Measurements from ENCODE around the gene PSMB5.
"Not testable (repeated sequence)": the region's sequence is repeated elsewhere in the genome, so short reads cannot be mapped to it uniquely, and the experiment has no call there.

The PSMB5 gene

GRCh38 chr14:23020143-23021128 lies 14.3 kb downstream of the PSMB5 start:
- no peak for DNase-seq (ENCODE audit: low read depth in 1 of 2, low spot score in 1 of 2)

DNA sequence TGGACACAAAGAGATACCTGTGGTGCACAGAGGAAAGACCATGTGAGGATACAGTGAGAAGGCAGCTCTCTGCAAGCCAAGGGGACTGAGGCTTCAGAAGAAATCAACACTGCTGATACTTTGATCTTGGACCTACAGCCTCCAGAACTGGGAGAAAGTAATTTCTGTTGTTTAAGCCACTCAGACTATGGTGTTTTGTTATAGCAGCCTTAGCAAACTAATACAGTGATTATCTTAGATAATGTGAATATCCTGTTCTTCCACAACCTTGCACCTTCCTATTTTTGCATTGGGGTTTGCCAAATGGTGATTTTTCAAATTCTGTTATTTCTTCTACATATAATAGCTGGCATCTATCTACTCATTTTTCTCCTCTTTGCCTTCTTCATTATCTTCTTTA lies 16.6 kb downstream of the PSMB5 start:
- DNase-seq (ENCODE audit: low read depth in 1 of 2, low spot score in 1 of 2): no peak

- DNase-seq (ENCODE audit: low read depth in 1 of 2, low spot score in 1 of 2): no peak
These were observed 17.6 kb downstream of the PSMB5 start for GRCh38 chr14:23017091-23017490.

GRCh38 chr14:23015618-23016017 lies 19.1 kb downstream of the PSMB5 start:
- DNase-seq (ENCODE audit: low read depth in 1 of 2, low spot score in 1 of 2): no peak

DNA sequence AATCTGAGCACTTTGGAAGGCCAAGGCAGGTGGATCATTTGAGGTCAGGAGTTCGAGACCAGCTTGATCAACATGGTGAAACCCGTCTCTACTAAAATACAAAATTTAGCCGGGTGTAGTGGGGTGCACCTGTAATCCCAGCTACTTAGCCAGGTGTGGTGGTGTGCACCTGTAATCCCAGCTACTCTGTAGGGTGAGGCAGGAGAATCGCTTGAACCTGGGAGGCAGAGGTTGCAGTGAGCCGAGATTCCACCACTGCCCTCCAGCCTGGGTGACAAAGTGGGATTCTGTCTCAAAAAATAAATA lies 21.0 kb downstream of the PSMB5 start:
- not testable (repeated sequence) for DNase-seq (ENCODE audit: low read depth in 1 of 2, low spot score in 1 of 2)

- no peak for DNase-seq (ENCODE audit: low read depth in 1 of 2, low spot score in 1 of 2)
These were observed 21.5 kb downstream of the PSMB5 start for GRCh38 chr14:23013054-23013748.

DNA sequence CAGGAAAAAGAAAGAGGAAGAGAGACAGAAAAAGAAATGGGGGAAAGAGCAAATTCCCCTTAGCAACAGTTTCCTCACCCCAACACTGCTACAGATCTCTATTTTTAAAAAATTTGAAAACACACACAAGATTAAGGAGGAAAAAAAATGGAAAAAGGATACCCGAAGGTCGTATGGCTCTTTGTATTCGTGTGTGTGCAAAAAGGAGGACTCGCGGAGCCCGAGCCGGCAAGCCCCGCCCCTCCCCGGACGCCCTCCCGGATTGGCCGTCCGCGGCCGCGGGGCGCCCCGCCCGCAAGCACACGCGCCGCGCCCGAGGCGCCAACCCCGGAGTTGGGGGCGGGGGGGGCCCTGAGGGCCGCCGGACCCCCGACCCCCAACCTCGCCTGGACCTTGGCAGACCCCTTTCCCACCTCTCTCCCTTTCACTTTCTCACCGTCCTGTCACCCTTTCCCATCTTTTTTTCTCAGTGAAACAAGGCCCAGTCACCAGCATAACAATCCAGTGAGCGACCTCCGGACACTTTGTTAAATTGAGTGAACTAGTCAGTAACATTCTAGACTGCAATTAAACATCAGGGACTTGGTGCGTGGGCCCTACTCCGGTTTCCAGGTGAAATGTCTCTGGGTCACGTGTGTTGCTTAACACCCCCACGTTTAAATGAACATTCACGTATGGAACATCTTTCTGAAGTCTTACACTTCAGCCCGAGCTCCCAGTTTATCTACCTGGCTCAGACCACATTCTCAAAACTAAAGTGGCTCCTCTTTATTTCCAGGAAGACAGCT lies 24.6 kb downstream of the PSMB5 start, which contains the start of gene C14orf93:
Gene C14orf93 (minus strand): TSS at position 205 of the 788 bp plus-strand sequence. CDS start 11,120 bp downstream, outside the sequence.
- DNase-seq (ENCODE audit: low read depth in 1 of 2, low spot score in 1 of 2): peak; percentile 59 to 76

DNA sequence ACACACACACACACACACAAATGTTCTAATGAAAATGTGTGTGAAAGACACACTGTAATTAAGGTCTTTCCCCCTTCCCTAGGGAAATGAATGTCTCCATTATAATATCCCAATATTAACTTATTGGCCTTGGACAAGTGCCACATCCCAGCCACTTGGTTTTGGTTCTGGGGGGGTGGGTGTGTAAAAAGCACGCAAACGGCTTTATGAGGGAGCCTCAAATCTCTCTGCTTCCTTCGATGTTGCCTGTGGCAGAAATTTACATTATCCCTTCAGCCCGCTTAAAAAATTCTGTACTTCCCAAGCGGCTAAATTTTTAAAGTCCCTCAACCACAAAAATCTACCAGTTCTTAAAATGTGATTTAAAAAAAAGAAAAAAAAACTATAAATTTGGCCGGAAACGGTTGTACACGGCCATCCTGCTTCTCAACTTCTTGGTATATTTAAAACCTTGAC lies 25.2 kb downstream of the PSMB5 start:
- no peak for DNase-seq (ENCODE audit: low read depth in 1 of 2, low spot score in 1 of 2)

GRCh38 chr14:23008831-23009230 lies 25.9 kb downstream of the PSMB5 start:
- DNase-seq (ENCODE audit: low read depth in 1 of 2, low spot score in 1 of 2): no peak

GRCh38 chr14:23006544-23007419 lies 27.9 kb downstream of the PSMB5 start:
- DNase-seq (ENCODE audit: low read depth in 1 of 2, low spot score in 1 of 2): peak; percentile 88 to 95

- no peak for DNase-seq (ENCODE audit: low read depth in 1 of 2, low spot score in 1 of 2)
These were observed 28.5 kb downstream of the PSMB5 start for GRCh38 chr14:23006188-23006534.

GRCh38 chr14:23005451-23006187 lies 29.1 kb downstream of the PSMB5 start:
- no peak for DNase-seq (ENCODE audit: low read depth in 1 of 2, low spot score in 1 of 2)

DNA sequence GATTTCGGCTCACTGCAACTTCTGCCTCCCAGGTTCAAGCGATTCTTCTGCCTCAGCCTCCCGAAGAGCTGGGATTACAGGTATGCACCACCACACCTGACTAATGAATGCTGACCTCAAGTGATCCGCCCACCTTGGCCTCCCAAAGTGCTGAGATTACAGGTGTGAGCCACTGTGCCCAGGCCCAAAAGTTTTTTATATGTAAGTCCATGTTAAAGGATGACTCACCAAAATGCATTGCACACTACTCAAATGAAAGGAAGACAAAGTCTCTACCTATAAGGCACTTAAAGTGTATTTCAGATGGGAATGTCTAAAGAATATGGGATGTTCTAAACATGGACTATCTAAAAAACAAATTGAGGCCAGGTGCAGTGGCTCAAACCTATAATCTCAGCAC lies 30.4 kb downstream of the PSMB5 start:
- not testable (repeated sequence) for DNase-seq (ENCODE audit: low read depth in 1 of 2, low spot score in 1 of 2)

GRCh38 chr14:23002592-23002991 lies 32.1 kb downstream of the PSMB5 start:
- DNase-seq (ENCODE audit: low read depth in 1 of 2, low spot score in 1 of 2): no peak

DNA sequence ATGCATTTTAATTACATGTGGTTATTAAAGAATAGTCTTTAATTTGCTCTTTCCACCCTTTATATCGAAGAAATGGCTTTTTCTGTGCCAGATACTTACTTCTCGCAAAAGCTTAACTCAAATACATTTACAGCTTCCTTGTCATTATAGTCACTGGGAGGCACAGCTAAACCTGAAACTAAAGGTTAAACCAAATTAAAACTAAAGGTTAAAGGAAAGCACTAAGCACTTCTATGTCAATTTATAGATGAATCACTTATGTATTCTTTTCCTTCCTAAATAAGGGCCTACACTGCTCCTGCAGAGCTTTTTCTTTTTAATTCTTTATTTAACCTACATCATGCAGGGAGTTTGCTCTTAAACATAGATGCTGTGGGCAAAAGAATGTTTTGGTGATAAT lies 33.8 kb downstream of the PSMB5 start:
- DNase-seq (ENCODE audit: low read depth in 1 of 2, low spot score in 1 of 2): no peak

GRCh38 chr14:22998329-22999012 lies 36.2 kb downstream of the PSMB5 start:
- DNase-seq (ENCODE audit: low read depth in 1 of 2, low spot score in 1 of 2): no peak

GRCh38 chr14:22997676-22998323 lies 36.9 kb downstream of the PSMB5 start:
- DNase-seq (ENCODE audit: low read depth in 1 of 2, low spot score in 1 of 2): no peak

GRCh38 chr14:22996768-22997654 lies 37.7 kb downstream of the PSMB5 start:
- no peak for DNase-seq (ENCODE audit: low read depth in 1 of 2, low spot score in 1 of 2)

Data from stimulated activated CD4-positive, alpha-beta T cell treated with anti-CD3 and anti-CD28 coated beads, Interleukin-15, amount 100 ng/mL, for 1 hour (primary cell).